Transverse colon (tissue), 4 donors: Measurements from ENCODE around the gene HSD17B12.

Experiments used
- EP300 ChIP-seq: sonication (generic); formaldehyde crosslinking; IDR thresholded peaks from one replicate; pipeline ENCODE4 v1.6.1; 2017; ENCODE audit warnings: antibody characterized with exemption, low read depth
- POLR2A ChIP-seq: fragments of 450-650 bp; IDR thresholded peaks from one replicate; pipeline ENCODE4 v1.6.1; 2016; ENCODE audit warnings: antibody characterized with exemption, mild to moderate bottlenecking, moderate library complexity
- POLR2AphosphoS5 ChIP-seq, 3 donors: sonication (generic); formaldehyde crosslinking; IDR thresholded peaks; one replicate each; pipeline ENCODE4 v1.6.1; 2016; ENCODE audit warnings: antibody characterized with exemption in 3 of 3
- TF ChIP-seq, protein P1 (sequence below), 5 experiments: fragments of 200-600 bp in 3 of 5; fragments of 450-650 bp in 2 of 5; sonication (generic) in 3 of 5; IDR thresholded peaks; 1 replicate in 2 of 5; 2 replicates in 3 of 5; pipeline ENCODE4 v1.5.1; 2016 to 2017; ENCODE audit warnings: antibody characterized with exemption in 5 of 5, inconsistent platforms in 3 of 5, mild to moderate bottlenecking in 2 of 5, moderate library complexity in 1 of 5

DNA sequence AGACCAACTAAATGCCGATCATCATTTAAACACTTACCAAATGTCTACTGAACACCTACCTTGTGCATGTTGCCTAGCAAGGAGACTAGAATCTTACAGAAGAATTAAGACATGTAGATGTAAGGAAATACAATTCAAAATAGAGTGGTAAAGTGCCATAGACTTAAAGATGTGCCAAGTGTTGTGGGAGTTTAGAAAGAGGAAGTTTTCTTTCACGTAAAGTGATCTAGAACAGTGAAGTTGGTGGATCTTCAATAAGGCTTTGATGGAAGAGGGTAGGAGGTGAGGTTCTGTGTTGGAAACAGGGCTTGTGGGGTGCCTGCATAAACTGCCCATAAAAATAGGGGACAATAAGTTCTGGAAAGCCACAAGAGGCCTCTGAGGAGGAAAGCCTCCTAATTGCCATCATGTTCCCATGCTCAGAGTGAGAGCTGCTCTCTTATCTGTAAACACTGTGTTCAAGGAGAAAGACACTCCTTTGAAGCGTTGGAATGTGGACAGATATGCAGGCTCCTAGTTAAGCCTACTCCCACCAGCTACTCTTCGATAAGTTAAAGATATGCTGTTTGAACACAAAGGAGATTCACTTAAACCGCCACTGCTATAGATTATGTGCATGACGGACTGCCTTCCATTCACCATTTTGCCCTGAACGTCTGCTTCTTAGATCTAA lies 66.7 kb downstream of the HSD17B12 start:
- TF ChIP-seq POLR2AphosphoS5 (IDR thresholded peaks at IDR 0.05) (no peak), POLR2A (no peak), EP300 (no peak)
- TF ChIP-seq, protein P1, sequence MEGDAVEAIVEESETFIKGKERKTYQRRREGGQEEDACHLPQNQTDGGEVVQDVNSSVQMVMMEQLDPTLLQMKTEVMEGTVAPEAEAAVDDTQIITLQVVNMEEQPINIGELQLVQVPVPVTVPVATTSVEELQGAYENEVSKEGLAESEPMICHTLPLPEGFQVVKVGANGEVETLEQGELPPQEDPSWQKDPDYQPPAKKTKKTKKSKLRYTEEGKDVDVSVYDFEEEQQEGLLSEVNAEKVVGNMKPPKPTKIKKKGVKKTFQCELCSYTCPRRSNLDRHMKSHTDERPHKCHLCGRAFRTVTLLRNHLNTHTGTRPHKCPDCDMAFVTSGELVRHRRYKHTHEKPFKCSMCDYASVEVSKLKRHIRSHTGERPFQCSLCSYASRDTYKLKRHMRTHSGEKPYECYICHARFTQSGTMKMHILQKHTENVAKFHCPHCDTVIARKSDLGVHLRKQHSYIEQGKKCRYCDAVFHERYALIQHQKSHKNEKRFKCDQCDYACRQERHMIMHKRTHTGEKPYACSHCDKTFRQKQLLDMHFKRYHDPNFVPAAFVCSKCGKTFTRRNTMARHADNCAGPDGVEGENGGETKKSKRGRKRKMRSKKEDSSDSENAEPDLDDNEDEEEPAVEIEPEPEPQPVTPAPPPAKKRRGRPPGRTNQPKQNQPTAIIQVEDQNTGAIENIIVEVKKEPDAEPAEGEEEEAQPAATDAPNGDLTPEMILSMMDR (IDR thresholded peaks at IDR 0.05) = no peak
